ENCODE data around the gene XXYLT1. TPM values are rescaled to one million over a fixed set of nuclear protein-coding genes. Genes with fewer than 3 reads are reported as not detected.
A peak's percentile ranks its signal among the peaks of the same experiment; 100 is the strongest.

The XXYLT1 gene
- total RNA-seq, 1 experiment from 2014 or later: 23.4 TPM

GRCh38 chr3:195238586-195239118 is 32.3 kb downstream of the XXYLT1 start (continued):
- TF ChIP-seq HMGXB4 (CRISPR knock-in tag; IDR thresholded peaks at IDR 0.05): no peak
- TF ChIP-seq USF1 (CRISPR knock-in tag; IDR thresholded peaks at IDR 0.05): no peak
- TF ChIP-seq, protein P1, sequence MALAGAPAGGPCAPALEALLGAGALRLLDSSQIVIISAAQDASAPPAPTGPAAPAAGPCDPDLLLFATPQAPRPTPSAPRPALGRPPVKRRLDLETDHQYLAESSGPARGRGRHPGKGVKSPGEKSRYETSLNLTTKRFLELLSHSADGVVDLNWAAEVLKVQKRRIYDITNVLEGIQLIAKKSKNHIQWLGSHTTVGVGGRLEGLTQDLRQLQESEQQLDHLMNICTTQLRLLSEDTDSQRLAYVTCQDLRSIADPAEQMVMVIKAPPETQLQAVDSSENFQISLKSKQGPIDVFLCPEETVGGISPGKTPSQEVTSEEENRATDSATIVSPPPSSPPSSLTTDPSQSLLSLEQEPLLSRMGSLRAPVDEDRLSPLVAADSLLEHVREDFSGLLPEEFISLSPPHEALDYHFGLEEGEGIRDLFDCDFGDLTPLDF (CRISPR knock-in tag; IDR thresholded peaks at IDR 0.05): no peak
- no peak for TF ChIP-seq PREB (CRISPR knock-in tag; IDR thresholded peaks at IDR 0.05; ENCODE audit: borderline replicate concordance)
- TF ChIP-seq SMAD4 (CRISPR knock-in tag; IDR thresholded peaks at IDR 0.05): no peak
- TF ChIP-seq GRHL2 (CRISPR knock-in tag; IDR thresholded peaks at IDR 0.05; ENCODE audit: insufficient replicate concordance, severe bottlenecking): no peak
- TF ChIP-seq ZNF263 (CRISPR knock-in tag; IDR thresholded peaks at IDR 0.05; ENCODE audit: low read depth): no peak

DNA sequence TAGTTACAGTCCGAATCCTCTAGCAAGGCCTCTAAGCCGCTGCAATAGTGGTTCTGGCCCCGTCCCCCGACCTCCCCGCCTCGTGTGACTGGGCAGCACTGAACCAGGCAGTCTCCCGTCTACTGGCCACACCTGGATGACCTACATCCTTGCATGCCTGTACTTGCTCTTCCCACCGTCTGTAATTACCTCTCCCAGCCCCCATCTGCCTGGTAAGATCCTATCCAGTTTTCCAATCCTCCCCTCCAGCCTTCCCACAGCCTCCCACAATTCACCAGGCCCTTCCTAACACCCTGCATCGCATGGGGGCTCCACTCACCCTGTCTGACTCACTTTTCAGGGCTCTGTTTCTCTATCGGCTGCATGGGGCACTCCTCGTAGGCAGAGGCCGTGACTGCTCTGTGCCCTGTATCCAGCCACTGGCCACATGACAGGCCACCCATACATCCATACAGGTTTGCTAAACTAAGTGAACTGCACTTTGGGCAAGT is 32.8 kb downstream of the XXYLT1 start:
- CTCF ChIA-PET: interaction anchor here (0.6 to 0.7 kb wide), 2 partner anchors 14 to 51 kb away, joined by 3 read pairs; no protein-coding TSS in a partner anchor
- DNase-seq (ENCODE audit: low spot score): no peak
- no peaks in the 10 kb centered on the region; the same call in 1 of the 2 replicates for H3K27me3 Mint-ChIP-seq (ENCODE audit: low read depth)
- 0 out of 2 replicates have a peak, but pooled peaks have one; percentile 21 for TF ChIP-seq PRDM15 (CRISPR knock-in tag; IDR thresholded peaks at IDR 0.05)
- TF ChIP-seq, protein P2, sequence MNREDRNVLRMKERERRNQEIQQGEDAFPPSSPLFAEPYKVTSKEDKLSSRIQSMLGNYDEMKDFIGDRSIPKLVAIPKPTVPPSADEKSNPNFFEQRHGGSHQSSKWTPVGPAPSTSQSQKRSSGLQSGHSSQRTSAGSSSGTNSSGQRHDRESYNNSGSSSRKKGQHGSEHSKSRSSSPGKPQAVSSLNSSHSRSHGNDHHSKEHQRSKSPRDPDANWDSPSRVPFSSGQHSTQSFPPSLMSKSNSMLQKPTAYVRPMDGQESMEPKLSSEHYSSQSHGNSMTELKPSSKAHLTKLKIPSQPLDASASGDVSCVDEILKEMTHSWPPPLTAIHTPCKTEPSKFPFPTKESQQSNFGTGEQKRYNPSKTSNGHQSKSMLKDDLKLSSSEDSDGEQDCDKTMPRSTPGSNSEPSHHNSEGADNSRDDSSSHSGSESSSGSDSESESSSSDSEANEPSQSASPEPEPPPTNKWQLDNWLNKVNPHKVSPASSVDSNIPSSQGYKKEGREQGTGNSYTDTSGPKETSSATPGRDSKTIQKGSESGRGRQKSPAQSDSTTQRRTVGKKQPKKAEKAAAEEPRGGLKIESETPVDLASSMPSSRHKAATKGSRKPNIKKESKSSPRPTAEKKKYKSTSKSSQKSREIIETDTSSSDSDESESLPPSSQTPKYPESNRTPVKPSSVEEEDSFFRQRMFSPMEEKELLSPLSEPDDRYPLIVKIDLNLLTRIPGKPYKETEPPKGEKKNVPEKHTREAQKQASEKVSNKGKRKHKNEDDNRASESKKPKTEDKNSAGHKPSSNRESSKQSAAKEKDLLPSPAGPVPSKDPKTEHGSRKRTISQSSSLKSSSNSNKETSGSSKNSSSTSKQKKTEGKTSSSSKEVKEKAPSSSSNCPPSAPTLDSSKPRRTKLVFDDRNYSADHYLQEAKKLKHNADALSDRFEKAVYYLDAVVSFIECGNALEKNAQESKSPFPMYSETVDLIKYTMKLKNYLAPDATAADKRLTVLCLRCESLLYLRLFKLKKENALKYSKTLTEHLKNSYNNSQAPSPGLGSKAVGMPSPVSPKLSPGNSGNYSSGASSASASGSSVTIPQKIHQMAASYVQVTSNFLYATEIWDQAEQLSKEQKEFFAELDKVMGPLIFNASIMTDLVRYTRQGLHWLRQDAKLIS (CRISPR knock-in tag; IDR thresholded peaks at IDR 0.05; ENCODE audit: borderline replicate concordance): no peak
- POLR2A ChIA-PET: no interaction called here
- H3K27ac Mint-ChIP-seq: peak overlapping the region; percentile 29
- no peak overlapping the region for H3K4me3 Mint-ChIP-seq
- H3K4me1 Mint-ChIP-seq: peaks cover 35% of the 10 kb centered on the region
- peaks cover 39% of the 10 kb centered on the region for H3K36me3 Mint-ChIP-seq
- no peak for ATAC-seq
- peaks cover 28% of the 10 kb centered on the region for H3K9me3 Mint-ChIP-seq

Measured in WTC11 (cell line).